ENCODE results near the gene SKI. TPM values are rescaled to one million over a fixed set of nuclear protein-coding genes. Genes with fewer than 3 reads are reported as not detected.
"Not testable (repeated sequence)": the region's sequence is repeated elsewhere in the genome, so short reads cannot be mapped to it uniquely, and the experiment has no call there.

The SKI gene
- total RNA-seq, 1 donor from 2014 or later: 90.0 TPM

GRCh38 chr1:2330519-2331199 lies 102.5 kb downstream of the SKI start:
- Histone ChIP-seq H3K9me3 (no peaks in the 10 kb centered on the region), H3K36me3 (no peaks in the 10 kb centered on the region), H3K4me3 (no peak overlapping the region), H3K27ac (peak overlapping the region; percentile 53), H3K27me3 (ENCODE audit: low read depth) (no peaks in the 10 kb centered on the region), H3K4me1 (peaks cover 16% of the 10 kb centered on the region)
- DNase-seq (peak; percentile 75), ATAC-seq (peak; percentile 74 to 80)
- intact Hi-C loops (cut with DNase I): no loop called here
- TF ChIP-seq CTCF (IDR thresholded peaks at IDR 0.05): no peak

GRCh38 chr1:2331200-2331544 lies 103.1 kb downstream of the SKI start:
- H3K27ac ChIP-seq: peak overlapping the region; percentile 53
- intact Hi-C loops (cut with DNase I): no loop called here
- no peak for DNase-seq
- no peaks in the 10 kb centered on the region for H3K27me3 ChIP-seq (ENCODE audit: low read depth)
- no peak overlapping the region for H3K4me3 ChIP-seq
- peaks cover 16% of the 10 kb centered on the region for H3K4me1 ChIP-seq
- H3K36me3 ChIP-seq: no peaks in the 10 kb centered on the region
- TF ChIP-seq CTCF (IDR thresholded peaks at IDR 0.05): no peak
- H3K9me3 ChIP-seq: no peaks in the 10 kb centered on the region
- peak in 1 of 2 donors; percentile 17 for ATAC-seq

- H3K27ac ChIP-seq: peak overlapping the region; percentile 53
- intact Hi-C loops (cut with DNase I); H3K36me3 ChIP-seq; ATAC-seq; DNase-seq; H3K4me3 ChIP-seq; H3K9me3 ChIP-seq; H3K27me3 ChIP-seq (ENCODE audit: low read depth): not testable (repeated sequence)
- H3K4me1 ChIP-seq: peaks cover 16% of the 10 kb centered on the region
Measured at GRCh38 chr1:2331580-2331979, 103.5 kb downstream of the SKI start.

- ATAC-seq (no peak), DNase-seq (no peak)
- Histone ChIP-seq H3K4me3 (no peak overlapping the region), H3K27me3 (ENCODE audit: low read depth) (no peaks in the 10 kb centered on the region), H3K27ac (no peak overlapping the region), H3K9me3 (no peaks in the 10 kb centered on the region), H3K4me1 (peaks cover 16% of the 10 kb centered on the region), H3K36me3 (no peaks in the 10 kb centered on the region)
- no peak for TF ChIP-seq CTCF (IDR thresholded peaks at IDR 0.05)
- intact Hi-C loops (cut with DNase I): no loop called here
Measured at GRCh38 chr1:2334366-2334765, 106.2 kb downstream of the SKI start.

- no peak overlapping the region for H3K27ac ChIP-seq
- no peak overlapping the region for H3K4me3 ChIP-seq
- TF ChIP-seq CTCF (IDR thresholded peaks at IDR 0.05): no peak
- intact Hi-C loops (cut with DNase I): no loop called here
- peaks cover 13% of the 10 kb centered on the region for H3K4me1 ChIP-seq
- ATAC-seq (peak in 1 of 2 donors; percentile 37), DNase-seq (no peak)
- no peaks in the 10 kb centered on the region for H3K27me3 ChIP-seq (ENCODE audit: low read depth)
- H3K36me3 ChIP-seq: no peaks in the 10 kb centered on the region
- H3K9me3 ChIP-seq: no peaks in the 10 kb centered on the region
Measured at GRCh38 chr1:2334883-2335534, 106.9 kb downstream of the SKI start.

- H3K4me3 ChIP-seq: no peak overlapping the region
- intact Hi-C loops (cut with DNase I): no loop called here
- no peak for TF ChIP-seq CTCF (IDR thresholded peaks at IDR 0.05)
- no peaks in the 10 kb centered on the region for H3K27me3 ChIP-seq (ENCODE audit: low read depth)
- ATAC-seq (no peak), DNase-seq (no peak)
- no peak overlapping the region for H3K27ac ChIP-seq
- H3K9me3 ChIP-seq: no peaks in the 10 kb centered on the region
- peaks cover 5% of the 10 kb centered on the region for H3K4me1 ChIP-seq
- no peaks in the 10 kb centered on the region for H3K36me3 ChIP-seq
Measured at GRCh38 chr1:2335721-2336455, 107.8 kb downstream of the SKI start.

Measured in lower lobe of right lung (tissue), 2 donors.